Measurements from ENCODE around the gene TATDN2. TPM values are rescaled to one million over a fixed set of nuclear protein-coding genes. Genes with fewer than 3 reads are reported as not detected.

The TATDN2 gene
- total RNA-seq, 2 experiments from 2014 or later: 72.3 to 78.4 TPM

GRCh38 chr3:10279384-10280176 is 31.3 kb downstream of the TATDN2 start:
- H3K9me3 Mint-ChIP-seq: no peaks in the 10 kb centered on the region
- POLR2A ChIA-PET: interaction anchor here (0.7 kb wide), 1 partner anchor 837 kb away, joined by 4 read pairs; no protein-coding TSS in a partner anchor
- H3K27ac Mint-ChIP-seq: no peak overlapping the region
- CTCF ChIA-PET: interaction anchor here (3.0 kb wide), 1 partner anchor 16 kb away, joined by 14 read pairs; no protein-coding TSS in a partner anchor
- H3K4me3 Mint-ChIP-seq: no peak overlapping the region
- DNase-seq: no peak
- H3K36me3 Mint-ChIP-seq (ENCODE audit: low read depth): peaks cover 47% of the 10 kb centered on the region
- peaks cover 33% of the 10 kb centered on the region for H3K4me1 Mint-ChIP-seq
- H3K27me3 Mint-ChIP-seq: no peaks in the 10 kb centered on the region

GRCh38 chr3:10280177-10280529 is 31.9 kb downstream of the TATDN2 start:
- no peaks in the 10 kb centered on the region for H3K9me3 Mint-ChIP-seq
- H3K36me3 Mint-ChIP-seq (ENCODE audit: low read depth): peaks cover 47% of the 10 kb centered on the region
- peaks cover 38% of the 10 kb centered on the region for H3K4me1 Mint-ChIP-seq
- no peak overlapping the region for H3K4me3 Mint-ChIP-seq
- ChIA-PET CTCF (interaction anchor here (1.3 to 3.0 kb wide), 2 partner anchors 17 to 190 kb away, joined by 3 to 14 read pairs; no protein-coding TSS in a partner anchor), POLR2A (no interaction called here)
- peak overlapping the region; percentile 15 for H3K27ac Mint-ChIP-seq
- no peaks in the 10 kb centered on the region for H3K27me3 Mint-ChIP-seq
- no peak for DNase-seq

GRCh38 chr3:10280571-10280970 is 32.3 kb downstream of the TATDN2 start:
- CTCF ChIA-PET: interaction anchor here (1.3 to 3.0 kb wide), 2 partner anchors 17 to 191 kb away, joined by 3 to 14 read pairs; no protein-coding TSS in a partner anchor
- Mint-ChIP-seq H3K9me3 (no peaks in the 10 kb centered on the region), H3K27me3 (no peaks in the 10 kb centered on the region), H3K4me1 (peaks cover 41% of the 10 kb centered on the region), H3K27ac (peak overlapping the region; percentile 15), H3K36me3 (ENCODE audit: low read depth) (peaks cover 45% of the 10 kb centered on the region), H3K4me3 (no peak overlapping the region)
- POLR2A ChIA-PET: no interaction called here
- no peak for DNase-seq

GRCh38 chr3:10281951-10282350 is 33.7 kb downstream of the TATDN2 start:
- Mint-ChIP-seq H3K9me3 (no peaks in the 10 kb centered on the region), H3K27ac (no peak overlapping the region), H3K27me3 (no peaks in the 10 kb centered on the region), H3K4me3 (no peak overlapping the region), H3K36me3 (ENCODE audit: low read depth) (peaks cover 41% of the 10 kb centered on the region), H3K4me1 (peaks cover 38% of the 10 kb centered on the region)
- POLR2A ChIA-PET: no interaction called here
- DNase-seq: no peak
- CTCF ChIA-PET: interaction anchor here (1.0 to 3.0 kb wide), 4 partner anchors 11 to 349 kb away, joined by 3 to 14 read pairs (median 7); partner anchors contain the start of genes GHRL and SEC13

- Mint-ChIP-seq H3K9me3 (no peaks in the 10 kb centered on the region), H3K36me3 (ENCODE audit: low read depth) (peaks cover 41% of the 10 kb centered on the region), H3K27me3 (no peaks in the 10 kb centered on the region), H3K27ac (peak overlapping the region; percentile 48), H3K4me3 (no peak overlapping the region), H3K4me1 (peaks cover 34% of the 10 kb centered on the region)
- DNase-seq: no peak
- CTCF ChIA-PET: interaction anchor here (0.7 to 2.4 kb wide), 6 partner anchors 10 to 329 kb away, joined by 3 to 11 read pairs (median 4); partner anchors contain the start of gene GHRL
- POLR2A ChIA-PET: no interaction called here
These were observed 35.4 kb downstream of the TATDN2 start for GRCh38 chr3:10283638-10284037.

- Mint-ChIP-seq H3K9me3 (no peaks in the 10 kb centered on the region), H3K27me3 (no peaks in the 10 kb centered on the region), H3K27ac (peak overlapping the region; percentile 76), H3K36me3 (ENCODE audit: low read depth) (peaks cover 37% of the 10 kb centered on the region), H3K4me1 (peaks cover 31% of the 10 kb centered on the region), H3K4me3 (no peak overlapping the region)
- ChIA-PET CTCF (interaction anchor here (1.2 to 2.4 kb wide), 3 partner anchors 9 to 93 kb away, joined by 3 to 11 read pairs (median 10); partner anchors contain the start of gene GHRL), POLR2A (no interaction called here)
- no peak for DNase-seq
These were observed 36.2 kb downstream of the TATDN2 start for GRCh38 chr3:10284496-10284895.

- peaks cover 32% of the 10 kb centered on the region for H3K36me3 Mint-ChIP-seq (ENCODE audit: low read depth)
- POLR2A ChIA-PET: no interaction called here
- peak overlapping the region; percentile 37 for H3K27ac Mint-ChIP-seq
- CTCF ChIA-PET: interaction anchor here (1.0 to 2.4 kb wide), 9 partner anchors 9 to 399 kb away, joined by 3 to 11 read pairs (median 5); partner anchors contain the start of gene CRELD1
- no peaks in the 10 kb centered on the region for H3K9me3 Mint-ChIP-seq
- peaks cover 28% of the 10 kb centered on the region for H3K4me1 Mint-ChIP-seq
- H3K4me3 Mint-ChIP-seq: no peak overlapping the region
- DNase-seq: no peak
- no peaks in the 10 kb centered on the region for H3K27me3 Mint-ChIP-seq
These were observed 37.2 kb downstream of the TATDN2 start for GRCh38 chr3:10285272-10286132.

- Mint-ChIP-seq H3K9me3 (no peaks in the 10 kb centered on the region), H3K27me3 (no peaks in the 10 kb centered on the region), H3K27ac (no peak overlapping the region), H3K4me3 (no peak overlapping the region), H3K36me3 (ENCODE audit: low read depth) (peaks cover 27% of the 10 kb centered on the region), H3K4me1 (peaks cover 28% of the 10 kb centered on the region)
- CTCF ChIA-PET: interaction anchor here (1.0 to 2.4 kb wide), 10 partner anchors 10 to 399 kb away, joined by 3 to 11 read pairs (median 4); partner anchors contain the start of genes BRK1 and CRELD1
- POLR2A ChIA-PET: no interaction called here
- no peak for DNase-seq
These were observed 37.9 kb downstream of the TATDN2 start for GRCh38 chr3:10286133-10286524.

GRCh38 chr3:10286596-10287295 is 38.5 kb downstream of the TATDN2 start:
- Mint-ChIP-seq H3K4me3 (no peak overlapping the region), H3K27ac (no peak overlapping the region), H3K27me3 (no peaks in the 10 kb centered on the region), H3K9me3 (no peaks in the 10 kb centered on the region), H3K4me1 (peaks cover 28% of the 10 kb centered on the region), H3K36me3 (ENCODE audit: low read depth) (peaks cover 27% of the 10 kb centered on the region)
- POLR2A ChIA-PET: no interaction called here
- peak; percentile 67 for DNase-seq
- CTCF ChIA-PET: interaction anchor here (0.7 to 2.4 kb wide), 16 partner anchors 9 to 400 kb away, joined by 3 to 11 read pairs (median 4); partner anchors contain the start of genes BRK1 and CRELD1

GRCh38 chr3:10287936-10288574 is 39.8 kb downstream of the TATDN2 start:
- no peaks in the 10 kb centered on the region for H3K27me3 Mint-ChIP-seq
- peaks cover 25% of the 10 kb centered on the region for H3K36me3 Mint-ChIP-seq (ENCODE audit: low read depth)
- H3K4me1 Mint-ChIP-seq: peaks cover 33% of the 10 kb centered on the region
- DNase-seq: no peak
- ChIA-PET CTCF (interaction anchor here (0.5 to 2.4 kb wide), 6 partner anchors 8 to 357 kb away, joined by 3 to 11 read pairs (median 4); partner anchors contain the start of gene CRELD1), POLR2A (no interaction called here)
- no peaks in the 10 kb centered on the region for H3K9me3 Mint-ChIP-seq
- H3K4me3 Mint-ChIP-seq: no peak overlapping the region
- no peak overlapping the region for H3K27ac Mint-ChIP-seq

GRCh38 chr3:10288575-10288960 is 40.3 kb downstream of the TATDN2 start:
- H3K9me3 Mint-ChIP-seq: no peaks in the 10 kb centered on the region
- no peak for DNase-seq
- ChIA-PET POLR2A (no interaction called here), CTCF (interaction anchor here (0.5 to 0.7 kb wide), 2 partner anchors 21 to 313 kb away, joined by 3 read pairs; no protein-coding TSS in a partner anchor)
- H3K4me3 Mint-ChIP-seq: no peak overlapping the region
- H3K27me3 Mint-ChIP-seq: no peaks in the 10 kb centered on the region
- H3K27ac Mint-ChIP-seq: no peak overlapping the region
- H3K4me1 Mint-ChIP-seq: peaks cover 29% of the 10 kb centered on the region
- peaks cover 22% of the 10 kb centered on the region for H3K36me3 Mint-ChIP-seq (ENCODE audit: low read depth)

GRCh38 chr3:10289077-10289476 is 40.8 kb downstream of the TATDN2 start:
- H3K9me3 Mint-ChIP-seq: no peaks in the 10 kb centered on the region
- peaks cover 24% of the 10 kb centered on the region for H3K4me1 Mint-ChIP-seq
- H3K36me3 Mint-ChIP-seq (ENCODE audit: low read depth): peaks cover 21% of the 10 kb centered on the region
- POLR2A ChIA-PET: no interaction called here
- no peaks in the 10 kb centered on the region for H3K27me3 Mint-ChIP-seq
- no peak overlapping the region for H3K4me3 Mint-ChIP-seq
- DNase-seq: no peak
- CTCF ChIA-PET: no interaction called here
- H3K27ac Mint-ChIP-seq: no peak overlapping the region

All from activated CD4-positive, alpha-beta T cell treated with anti-CD3 and anti-CD28 coated beads, Interleukin-2, amount 10 ng/mL, durations not matched to agents 7 days and 5 days (primary cell).